HepG2 (cell line): ENCODE results near the gene ZMAT2. TPM values are rescaled to one million over a fixed set of nuclear protein-coding genes. Genes with fewer than 3 reads are reported as not detected.

Source experiments
- ATAC-seq: fragments of 200-7000 bp; cut with Tn5 transposase; 3 replicates; pipeline ENCODE4 v1.9.1; 2020; ENCODE audit warnings: mild to moderate bottlenecking, moderate library complexity
- BruUV-seq: library from RNA; stranded (reverse); fragments of 400-500 nt; replicated peaks from 2 replicates; lab custom pipeline; 2021; lab: Mats Ljungman, UMichigan
- CTCF ChIA-PET: fragments of 300-600 bp; formaldehyde crosslinking; extraction: SDS; loops from one replicate; lab custom pipeline; 2021; ENCODE audit warnings: low total read pairs, inconsistent platforms, low intra/inter-chr PET ratio; lab: Yijun Ruan, JAX
- POLR2A ChIA-PET: fragments of 350-600 bp; sonication (Branson Sonifier 250); formaldehyde crosslinking; loops from one replicate; lab custom pipeline; 2020; ENCODE audit warnings: antibody characterized with exemption, inconsistent platforms; lab: Yijun Ruan, JAX
- DNase-seq: peaks from one replicate; pipeline ENCODE4 v3.0.0-alpha.2; 2015; ENCODE audit warnings: low spot score
- FAIRE-seq: peaks from 3 replicates; lab custom pipeline; 2011; peaks lifted over from hg19 to GRCh38; lab: Jason Lieb, UNC
- H2AFZ ChIP-seq: one replicate; pipeline ENCODE4 v1.6.1; 2011; ENCODE audit warnings: low read length, inconsistent platforms
- H3K27ac ChIP-seq: fragments of 300-600 bp; 3 replicates; pipeline ENCODE4 v1.8.0; 2011; ENCODE audit warnings: mixed run types, mild to moderate bottlenecking, mixed read lengths, low read length, inconsistent platforms; ENCODE audit not compliant: insufficient read depth; ENCODE audit errors: extremely low read length
- H3K27me3 ChIP-seq, 2 experiments: fragments of 200-600 bp in 1 of 2; 2 replicates in 1 of 2; 3 replicates in 1 of 2; pipeline versions ENCODE4 v1.6.0 to v1.8.0; 2011; ENCODE audit warnings: low read length in 2 of 2, mild to moderate bottlenecking in 2 of 2, moderate library complexity in 2 of 2, inconsistent platforms in 1 of 2; ENCODE audit not compliant: insufficient read depth in 2 of 2, control insufficient read depth in 1 of 2
- H3K36me3 ChIP-seq, 2 experiments: fragments of 200-600 bp in 1 of 2; replicated peaks in 1 of 2; 2 replicates in 1 of 2; 3 replicates in 1 of 2; pipeline versions ENCODE4 v1.5.1 to v1.8.0; 2011; ENCODE audit warnings: low read length in 2 of 2, inconsistent platforms in 1 of 2; ENCODE audit not compliant: insufficient read depth in 2 of 2, control insufficient read depth in 1 of 2
- H3K4me1 ChIP-seq: 2 replicates; pipeline ENCODE4 v1.5.1; 2012; ENCODE audit warnings: low read length, inconsistent platforms; ENCODE audit not compliant: insufficient read depth
- H3K4me2 ChIP-seq: 2 replicates; pipeline ENCODE4 v1.6.0; 2011; ENCODE audit warnings: low read depth, low read length, inconsistent platforms
- H3K4me3 ChIP-seq, 3 experiments: fragments of 200-600 bp in 1 of 3; sonication (generic), shearing (Covaris generic) in 1 of 3; replicated peaks in 1 of 3; 2 replicates each; pipeline ENCODE4 v1.5.1; 2011 to 2016; ENCODE audit warnings: low read length in 3 of 3, inconsistent platforms in 2 of 3, low read depth in 2 of 3, mild to moderate bottlenecking in 2 of 3, control low read depth in 1 of 3, mixed read lengths in 1 of 3; ENCODE audit not compliant: insufficient read depth in 1 of 3
- H3K79me2 ChIP-seq: one replicate; pipeline ENCODE4 v1.6.1; 2011; ENCODE audit warnings: low read length, inconsistent platforms; ENCODE audit not compliant: insufficient read depth
- H3K9ac ChIP-seq: 2 replicates; pipeline ENCODE4 v1.6.0; 2011; ENCODE audit warnings: mild to moderate bottlenecking, low read depth, low read length, inconsistent platforms; ENCODE audit not compliant: insufficient read depth
- H3K9me3 ChIP-seq: 2 replicates; pipeline ENCODE4 v1.5.1; 2012; ENCODE audit warnings: mild to moderate bottlenecking, low read length
- H4K20me1 ChIP-seq: 2 replicates; pipeline ENCODE4 v1.6.0; 2011; ENCODE audit warnings: inconsistent platforms, mild to moderate bottlenecking, low read length, moderate library complexity; ENCODE audit not compliant: insufficient read depth
- CC2D1A ChIP-seq: sonication (generic); formaldehyde crosslinking; IDR thresholded peaks from 2 replicates; pipeline ENCODE4 v1.8.1; 2023; ENCODE audit warnings: mild to moderate bottlenecking, missing genetic modification reagents
- HOXA7 ChIP-seq: sonication (generic); formaldehyde crosslinking; IDR thresholded peaks from 2 replicates; pipeline ENCODE4 v1.8.1; 2022; ENCODE audit warnings: mild to moderate bottlenecking, missing genetic modification reagents, moderate library complexity
- MXD1 ChIP-seq: sonication (generic); formaldehyde crosslinking; IDR thresholded peaks from 2 replicates; pipeline ENCODE4 v1.4.0; 2020; ENCODE audit warnings: mild to moderate bottlenecking, missing genetic modification reagents
- NRL ChIP-seq: sonication (generic); formaldehyde crosslinking; IDR thresholded peaks from 2 replicates; pipeline ENCODE4 v1.5.0; 2020; ENCODE audit warnings: missing genetic modification reagents, mild to moderate bottlenecking, moderate library complexity, borderline replicate concordance
- RFXAP ChIP-seq: sonication (generic); formaldehyde crosslinking; IDR thresholded peaks from 2 replicates; pipeline ENCODE4 v1.4.0; 2020; ENCODE audit warnings: missing genetic modification reagents, borderline replicate concordance
- SMYD3 ChIP-seq: sonication (generic); formaldehyde crosslinking; IDR thresholded peaks from 2 replicates; pipeline ENCODE4 v1.8.1; 2023; ENCODE audit warnings: mild to moderate bottlenecking, missing genetic modification reagents
- STAT6 ChIP-seq: sonication (generic); formaldehyde crosslinking; IDR thresholded peaks from 2 replicates; pipeline ENCODE4 v1.4.0; 2020; ENCODE audit warnings: missing genetic modification reagents, mild to moderate bottlenecking, borderline replicate concordance
- ZFAT ChIP-seq: sonication (generic); formaldehyde crosslinking; conservative IDR thresholded peaks from 2 replicates; pipeline ENCODE4 v1.8.1; 2023; ENCODE audit warnings: missing genetic modification reagents, inconsistent platforms
- ZNF24 ChIP-seq: fragments of 450-650 bp; IDR thresholded peaks from 2 replicates; pipeline ENCODE4 v1.6.1; 2017; ENCODE audit warnings: antibody characterized with exemption, mild to moderate bottlenecking
- ZNF441 ChIP-seq: sonication (generic); formaldehyde crosslinking; IDR thresholded peaks from 2 replicates; pipeline ENCODE4 v1.7.0; 2021; ENCODE audit warnings: missing genetic modification reagents, borderline replicate concordance
- ZNF512B ChIP-seq: sonication (generic); formaldehyde crosslinking; IDR thresholded peaks from 2 replicates; pipeline ENCODE4 v1.5.1; 2020; ENCODE audit warnings: missing genetic modification reagents, mild to moderate bottlenecking, borderline replicate concordance
- ZNF709 ChIP-seq: sonication (generic); formaldehyde crosslinking; IDR thresholded peaks from 2 replicates; pipeline ENCODE4 v1.5.0; 2020; ENCODE audit warnings: mild to moderate bottlenecking, missing genetic modification reagents
- ZNF749 ChIP-seq: sonication (generic); formaldehyde crosslinking; IDR thresholded peaks from 2 replicates; pipeline ENCODE4 v1.8.0; 2022; ENCODE audit warnings: mild to moderate bottlenecking, missing genetic modification reagents, moderate library complexity, borderline replicate concordance
- ZSCAN5A ChIP-seq: sonication (generic); formaldehyde crosslinking; IDR thresholded peaks from 2 replicates; pipeline ENCODE4 v1.8.0; 2022; ENCODE audit warnings: mild to moderate bottlenecking, missing genetic modification reagents, borderline replicate concordance
- WGBS: methylation state at CpG from one replicate; pipeline ENCODE4 v1.1.6; 2017; ENCODE audit warnings: low lambda C conversion rate; 5-methylcytosine and 5-hydroxymethylcytosine counted together
- in situ Hi-C: cut with HindIII; loops from 2 replicates; pipeline ENCODE4 v1.10.0; 2017; ENCODE audit warnings: low pct_unique_long_range_greater_than_20kb; ENCODE audit not compliant: extremely low pct_ligation_motif_present
- intact Hi-C: fragments of 100-400 bp; cut with micrococcal nuclease; formaldehyde crosslinking; loops from one replicate; pipeline ENCODE4 v1.10.0; 2022; ENCODE audit not compliant: unreplicated experiment
- polyA plus RNA-seq, 8 experiments: library from polyadenylated mRNA; depleted of rRNA in 3 of 8; stranded (reverse) in 7 of 8; unstranded in 1 of 8; fragments of >200 nt; fragmentation: Illumina TruSeq in 4 of 8; extraction: Trizol in 4 of 8; gene quantifications; 2 replicates each; pipeline versions ENCODE4 v1.2.1 to v1.2.3, GENCODE V29; 2011 to 2016; ENCODE audit warnings: low read depth in 4 of 8, missing spikeins in 1 of 8, mixed read lengths in 1 of 8; ENCODE audit not compliant: insufficient read depth in 1 of 8
- total RNA-seq, 5 experiments: library from RNA; depleted of rRNA; stranded (reverse); fragments of >200 nt; fragmentation: Illumina TruSeq; extraction: Trizol; gene quantifications; 2 replicates each; pipeline ENCODE4 v1.2.3, GENCODE V29; 2016; ENCODE audit warnings: low read depth in 1 of 5

Gene ZMAT2
- total and polyA plus RNA-seq, 2 of the 13 experiments (the other 11 are each of a cell fraction or from before 2014, with no cell fraction given) = 35.4 to 92.8 TPM

- WGBS = 1% methylated on average over 41 of the region's 61 CpGs
- Histone ChIP-seq H3K79me2 (peaks cover 36% of the 10 kb centered on the region), H4K20me1 (no peaks in the 10 kb centered on the region), H3K4me2 (peak within 1 kb of the TSS; percentile 89), H3K9ac (peak within 1 kb of the TSS; percentile 86), H3K27ac (peak within 1 kb of the TSS; percentile 84), H2AFZ (peak within 1 kb of the TSS; percentile 59), H3K4me1 (peaks cover 28% of the 10 kb centered on the region), H3K9me3 (no peaks in the 10 kb centered on the region), H3K36me3 (peaks cover 10 to 34% of the 10 kb centered on the region in 2 experiments), H3K27me3 (no peaks in the 10 kb centered on the region; a peak in 1 of 5 replicates), H3K4me3 (peak within 1 kb of the TSS; percentile 82 to 98 (median 87))
- CTCF ChIA-PET = no interaction called here
- DNase-seq (peak; percentile 94), ATAC-seq (peak; percentile 98), FAIRE-seq (peak; percentile 87)
- intact Hi-C loops = loop anchor here (1.0 to 2.0 kb wide), 5 partner anchors 27 to 144 kb away; partner anchors contain the start of genes EIF4EBP3, IK, NDUFA2 and TMCO6
- BruUV-seq = no TSS peak
- POLR2A ChIA-PET = interaction anchor here (0.5 to 2.2 kb wide), 25 partner anchors 9 to 290 kb away, joined by 3 to 44 read pairs (median 6); partner anchors contain the start of genes ANKHD1, EIF4EBP3, IK and NDUFA2
- in situ Hi-C loops = no loop called here
- TF ChIP-seq HOXA7 (CRISPR knock-in tag) (no peak), STAT6 (CRISPR knock-in tag) (peak; percentile 86), ZNF24 (no peak), NRL (peak; percentile 67; the same call in 1 of the 2 replicates), ZSCAN5A (CRISPR knock-in tag) (peak; percentile 83; the same call in 1 of the 2 replicates), ZNF749 (CRISPR knock-in tag) (no peak), ZNF441 (CRISPR knock-in tag) (peak; percentile 74), ZFAT (CRISPR knock-in tag) (no peak), ZNF512B (CRISPR knock-in tag) (no peak), MXD1 (CRISPR knock-in tag) (peak; percentile 90), CC2D1A (0 out of 2 replicates have a peak, but pooled peaks have one; percentile 17), SMYD3 (CRISPR knock-in tag) (no peak; the same call in 1 of the 2 replicates), ZNF709 (peak; percentile 94; the same call in 1 of the 2 replicates), RFXAP (CRISPR knock-in tag) (peak; percentile 80; the same call in 1 of the 2 replicates)
Observed at GRCh38 chr5:140690941-140691924, 9.0 kb upstream of the ZMAT2 start, which contains the start of the genes HARS1 and HARS2. HARS1 (minus strand) TSS chr5:140691370; CDS start chr5:140691304, 66 bp downstream. HARS2 (plus strand) TSS chr5:140691455; CDS start chr5:140691649, 194 bp downstream.
